ENCODE data around the gene GAGE12H.
"Not testable (repeated sequence)": the region's sequence is repeated elsewhere in the genome, so short reads cannot be mapped to it uniquely, and the experiment has no call there.

Gene GAGE12H, protein sequence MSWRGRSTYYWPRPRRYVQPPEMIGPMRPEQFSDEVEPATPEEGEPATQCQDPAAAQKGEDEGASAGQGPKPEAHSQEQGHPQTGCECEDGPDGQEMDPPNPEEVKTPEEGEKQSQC

DNA sequence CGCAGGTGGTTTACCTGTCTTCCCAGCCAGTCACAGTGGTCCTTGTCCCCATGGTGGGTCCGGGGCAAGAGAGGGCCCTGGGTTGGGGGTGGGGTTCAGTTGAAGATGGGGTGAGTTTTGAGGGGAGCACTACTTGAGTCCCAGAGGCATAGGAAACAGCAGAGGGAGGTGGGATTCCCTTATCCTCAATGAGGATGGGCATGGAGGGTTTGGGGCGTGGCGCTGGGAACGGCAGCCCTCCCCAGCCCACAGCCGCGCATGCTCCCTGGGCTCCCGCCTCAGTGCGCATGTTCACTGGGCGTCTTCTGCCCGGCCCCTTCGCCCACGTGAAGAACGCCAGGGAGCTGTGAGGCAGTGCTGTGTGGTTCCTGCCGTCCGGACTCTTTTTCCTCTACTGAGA lies at the start of gene GAGE12H:
Gene GAGE12H (plus strand): TSS at position 301 of the 400 bp plus-strand sequence. CDS start 1,155 bp downstream, outside the sequence.
- DNase-seq (ENCODE audit: low spot score) = not testable (repeated sequence)

DNA sequence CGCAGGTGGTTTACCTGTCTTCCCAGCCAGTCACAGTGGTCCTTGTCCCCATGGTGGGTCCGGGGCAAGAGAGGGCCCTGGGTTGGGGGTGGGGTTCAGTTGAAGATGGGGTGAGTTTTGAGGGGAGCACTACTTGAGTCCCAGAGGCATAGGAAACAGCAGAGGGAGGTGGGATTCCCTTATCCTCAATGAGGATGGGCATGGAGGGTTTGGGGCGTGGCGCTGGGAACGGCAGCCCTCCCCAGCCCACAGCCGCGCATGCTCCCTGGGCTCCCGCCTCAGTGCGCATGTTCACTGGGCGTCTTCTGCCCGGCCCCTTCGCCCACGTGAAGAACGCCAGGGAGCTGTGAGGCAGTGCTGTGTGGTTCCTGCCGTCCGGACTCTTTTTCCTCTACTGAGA lies 47.9 kb upstream of the GAGE12H start, which contains the start of gene GAGE12C:
Gene GAGE12C (plus strand): TSS at position 301 of the 400 bp plus-strand sequence. CDS start 1,155 bp downstream, outside the sequence.
- not testable (repeated sequence) for DNase-seq (ENCODE audit: low spot score)

DNA sequence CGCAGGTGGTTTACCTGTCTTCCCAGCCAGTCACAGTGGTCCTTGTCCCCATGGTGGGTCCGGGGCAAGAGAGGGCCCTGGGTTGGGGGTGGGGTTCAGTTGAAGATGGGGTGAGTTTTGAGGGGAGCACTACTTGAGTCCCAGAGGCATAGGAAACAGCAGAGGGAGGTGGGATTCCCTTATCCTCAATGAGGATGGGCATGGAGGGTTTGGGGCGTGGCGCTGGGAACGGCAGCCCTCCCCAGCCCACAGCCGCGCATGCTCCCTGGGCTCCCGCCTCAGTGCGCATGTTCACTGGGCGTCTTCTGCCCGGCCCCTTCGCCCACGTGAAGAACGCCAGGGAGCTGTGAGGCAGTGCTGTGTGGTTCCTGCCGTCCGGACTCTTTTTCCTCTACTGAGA lies 38.3 kb upstream of the GAGE12H start, which contains the start of gene GAGE12D:
Gene GAGE12D (plus strand): TSS at position 301 of the 400 bp plus-strand sequence. CDS start 1,155 bp downstream, outside the sequence.
- not testable (repeated sequence) for DNase-seq (ENCODE audit: low spot score)

DNA sequence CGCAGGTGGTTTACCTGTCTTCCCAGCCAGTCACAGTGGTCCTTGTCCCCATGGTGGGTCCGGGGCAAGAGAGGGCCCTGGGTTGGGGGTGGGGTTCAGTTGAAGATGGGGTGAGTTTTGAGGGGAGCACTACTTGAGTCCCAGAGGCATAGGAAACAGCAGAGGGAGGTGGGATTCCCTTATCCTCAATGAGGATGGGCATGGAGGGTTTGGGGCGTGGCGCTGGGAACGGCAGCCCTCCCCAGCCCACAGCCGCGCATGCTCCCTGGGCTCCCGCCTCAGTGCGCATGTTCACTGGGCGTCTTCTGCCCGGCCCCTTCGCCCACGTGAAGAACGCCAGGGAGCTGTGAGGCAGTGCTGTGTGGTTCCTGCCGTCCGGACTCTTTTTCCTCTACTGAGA lies 28.8 kb upstream of the GAGE12H start, which contains the start of gene GAGE12E:
Gene GAGE12E (plus strand): TSS at position 301 of the 400 bp plus-strand sequence. CDS start 1,155 bp downstream, outside the sequence.
- DNase-seq (ENCODE audit: low spot score) = not testable (repeated sequence)

DNA sequence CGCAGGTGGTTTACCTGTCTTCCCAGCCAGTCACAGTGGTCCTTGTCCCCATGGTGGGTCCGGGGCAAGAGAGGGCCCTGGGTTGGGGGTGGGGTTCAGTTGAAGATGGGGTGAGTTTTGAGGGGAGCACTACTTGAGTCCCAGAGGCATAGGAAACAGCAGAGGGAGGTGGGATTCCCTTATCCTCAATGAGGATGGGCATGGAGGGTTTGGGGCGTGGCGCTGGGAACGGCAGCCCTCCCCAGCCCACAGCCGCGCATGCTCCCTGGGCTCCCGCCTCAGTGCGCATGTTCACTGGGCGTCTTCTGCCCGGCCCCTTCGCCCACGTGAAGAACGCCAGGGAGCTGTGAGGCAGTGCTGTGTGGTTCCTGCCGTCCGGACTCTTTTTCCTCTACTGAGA lies 19.2 kb upstream of the GAGE12H start, which contains the start of gene GAGE12F:
Gene GAGE12F (plus strand): TSS at position 301 of the 400 bp plus-strand sequence. CDS start 1,155 bp downstream, outside the sequence.
- not testable (repeated sequence) for DNase-seq (ENCODE audit: low spot score)

DNA sequence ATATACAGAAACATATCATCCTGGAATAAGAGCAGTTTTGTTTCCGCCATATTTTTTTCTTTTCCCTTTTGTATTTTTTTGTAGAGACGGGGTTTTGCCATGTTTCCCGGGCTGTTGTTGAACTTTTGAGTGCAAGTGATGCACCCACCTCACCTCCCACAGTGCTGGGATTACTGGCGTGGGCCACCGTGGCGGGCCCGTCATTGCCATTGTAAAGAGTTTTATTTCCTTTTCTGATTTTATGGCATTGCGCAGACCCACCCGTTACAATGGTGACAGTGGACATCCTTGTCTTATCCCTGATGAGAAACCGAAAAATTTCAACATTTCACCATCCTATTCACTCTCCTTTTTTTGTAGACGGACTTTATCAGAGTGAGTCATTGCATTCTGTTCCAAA lies 11.0 kb upstream of the GAGE12H start:
- DNase-seq (ENCODE audit: low spot score) = not testable (repeated sequence)

DNA sequence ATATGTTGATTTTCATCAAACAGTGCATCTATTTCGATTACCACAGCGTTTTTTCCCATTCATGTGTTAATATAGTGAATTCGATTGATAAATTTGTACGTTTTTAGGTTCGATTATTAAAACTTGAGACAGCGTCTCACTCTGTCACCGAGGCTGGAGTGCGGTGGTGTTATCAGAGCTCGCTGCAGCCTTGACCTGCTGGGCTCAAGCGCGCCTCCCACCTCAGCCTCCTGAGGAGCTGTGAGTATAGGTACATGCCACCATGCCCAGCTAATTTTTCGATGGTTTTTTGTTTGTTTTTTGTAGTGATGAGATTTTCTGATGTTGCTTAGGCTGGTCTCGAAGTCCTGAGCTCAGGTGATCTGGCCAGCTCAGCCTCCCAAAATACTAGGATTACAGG lies 10.6 kb upstream of the GAGE12H start:
- DNase-seq (ENCODE audit: low spot score) = not testable (repeated sequence)

DNA sequence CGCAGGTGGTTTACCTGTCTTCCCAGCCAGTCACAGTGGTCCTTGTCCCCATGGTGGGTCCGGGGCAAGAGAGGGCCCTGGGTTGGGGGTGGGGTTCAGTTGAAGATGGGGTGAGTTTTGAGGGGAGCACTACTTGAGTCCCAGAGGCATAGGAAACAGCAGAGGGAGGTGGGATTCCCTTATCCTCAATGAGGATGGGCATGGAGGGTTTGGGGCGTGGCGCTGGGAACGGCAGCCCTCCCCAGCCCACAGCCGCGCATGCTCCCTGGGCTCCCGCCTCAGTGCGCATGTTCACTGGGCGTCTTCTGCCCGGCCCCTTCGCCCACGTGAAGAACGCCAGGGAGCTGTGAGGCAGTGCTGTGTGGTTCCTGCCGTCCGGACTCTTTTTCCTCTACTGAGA lies 9.6 kb upstream of the GAGE12H start, which contains the start of gene GAGE12G:
Gene GAGE12G (plus strand): TSS at position 301 of the 400 bp plus-strand sequence. CDS start 1,155 bp downstream, outside the sequence.
- not testable (repeated sequence) for DNase-seq (ENCODE audit: low spot score)

DNA sequence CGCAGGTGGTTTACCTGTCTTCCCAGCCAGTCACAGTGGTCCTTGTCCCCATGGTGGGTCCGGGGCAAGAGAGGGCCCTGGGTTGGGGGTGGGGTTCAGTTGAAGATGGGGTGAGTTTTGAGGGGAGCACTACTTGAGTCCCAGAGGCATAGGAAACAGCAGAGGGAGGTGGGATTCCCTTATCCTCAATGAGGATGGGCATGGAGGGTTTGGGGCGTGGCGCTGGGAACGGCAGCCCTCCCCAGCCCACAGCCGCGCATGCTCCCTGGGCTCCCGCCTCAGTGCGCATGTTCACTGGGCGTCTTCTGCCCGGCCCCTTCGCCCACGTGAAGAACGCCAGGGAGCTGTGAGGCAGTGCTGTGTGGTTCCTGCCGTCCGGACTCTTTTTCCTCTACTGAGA lies 9.4 kb downstream of the GAGE12H start, which contains the start of gene GAGE2A:
Gene GAGE2A (plus strand): TSS at position 301 of the 400 bp plus-strand sequence. CDS start 1,155 bp downstream, outside the sequence.
- DNase-seq (ENCODE audit: low spot score) = not testable (repeated sequence)

DNA sequence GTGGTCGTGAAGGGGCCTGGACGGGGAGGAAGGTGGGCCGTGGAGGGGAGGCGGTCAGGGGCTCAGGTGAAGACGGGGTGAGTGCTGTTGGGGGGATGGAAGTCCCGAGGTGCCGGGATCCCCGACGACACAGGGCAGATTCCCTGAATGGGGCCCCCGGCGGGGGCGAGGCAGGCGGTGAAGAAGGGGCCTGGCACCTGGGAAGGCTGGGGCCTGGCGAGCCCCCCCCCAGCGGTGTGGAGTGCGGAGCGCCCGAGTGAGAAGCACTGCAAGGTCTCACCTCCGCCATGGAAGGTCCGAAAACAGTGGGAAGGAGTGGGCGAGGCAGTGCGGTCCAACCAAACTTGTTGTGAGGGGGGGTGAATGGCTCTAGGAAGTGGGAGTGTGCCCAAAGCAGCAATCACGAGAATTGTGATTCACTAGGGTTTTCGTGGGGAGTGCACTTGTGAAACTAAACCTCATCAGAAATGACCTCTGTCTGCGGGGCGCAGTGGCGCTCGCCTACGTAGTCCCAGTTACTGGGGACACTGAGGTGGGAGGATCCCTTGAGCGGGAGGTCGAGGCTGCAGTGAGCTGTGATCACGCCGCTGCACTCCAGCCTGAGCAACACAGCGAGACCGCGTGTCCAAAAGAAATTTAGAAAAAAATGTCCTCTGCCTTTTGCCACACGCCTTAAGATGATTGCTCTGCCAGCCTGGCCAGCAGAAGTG lies 10.2 kb downstream of the GAGE12H start:
- DNase-seq (ENCODE audit: low spot score) = not testable (repeated sequence)

DNA sequence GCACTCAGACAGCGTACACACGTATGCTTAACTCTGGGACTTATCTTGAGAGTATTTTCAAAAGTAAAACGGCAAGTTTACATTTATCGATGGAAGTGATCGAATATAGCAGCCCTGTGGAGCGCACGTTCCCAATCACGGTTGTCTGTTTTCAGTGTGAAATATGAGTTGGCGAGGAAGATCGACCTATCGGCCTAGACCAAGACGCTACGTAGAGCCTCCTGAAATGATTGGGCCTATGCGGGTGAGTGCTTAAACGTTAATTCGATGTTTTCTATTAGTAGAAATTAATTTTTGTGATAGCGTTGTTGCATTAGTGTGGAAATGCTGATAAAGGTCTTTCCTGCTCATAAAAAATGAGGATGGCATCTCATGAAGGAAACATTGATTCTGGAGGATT lies 10.7 kb downstream of the GAGE12H start:
- DNase-seq (ENCODE audit: low spot score) = not testable (repeated sequence)

DNA sequence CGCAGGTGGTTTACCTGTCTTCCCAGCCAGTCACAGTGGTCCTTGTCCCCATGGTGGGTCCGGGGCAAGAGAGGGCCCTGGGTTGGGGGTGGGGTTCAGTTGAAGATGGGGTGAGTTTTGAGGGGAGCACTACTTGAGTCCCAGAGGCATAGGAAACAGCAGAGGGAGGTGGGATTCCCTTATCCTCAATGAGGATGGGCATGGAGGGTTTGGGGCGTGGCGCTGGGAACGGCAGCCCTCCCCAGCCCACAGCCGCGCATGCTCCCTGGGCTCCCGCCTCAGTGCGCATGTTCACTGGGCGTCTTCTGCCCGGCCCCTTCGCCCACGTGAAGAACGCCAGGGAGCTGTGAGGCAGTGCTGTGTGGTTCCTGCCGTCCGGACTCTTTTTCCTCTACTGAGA lies 19.0 kb downstream of the GAGE12H start, which contains the start of gene GAGE1:
Gene GAGE1 (plus strand): TSS at position 301 of the 400 bp plus-strand sequence. CDS start 1,155 bp downstream, outside the sequence.
- DNase-seq (ENCODE audit: low spot score) = not testable (repeated sequence)

DNA sequence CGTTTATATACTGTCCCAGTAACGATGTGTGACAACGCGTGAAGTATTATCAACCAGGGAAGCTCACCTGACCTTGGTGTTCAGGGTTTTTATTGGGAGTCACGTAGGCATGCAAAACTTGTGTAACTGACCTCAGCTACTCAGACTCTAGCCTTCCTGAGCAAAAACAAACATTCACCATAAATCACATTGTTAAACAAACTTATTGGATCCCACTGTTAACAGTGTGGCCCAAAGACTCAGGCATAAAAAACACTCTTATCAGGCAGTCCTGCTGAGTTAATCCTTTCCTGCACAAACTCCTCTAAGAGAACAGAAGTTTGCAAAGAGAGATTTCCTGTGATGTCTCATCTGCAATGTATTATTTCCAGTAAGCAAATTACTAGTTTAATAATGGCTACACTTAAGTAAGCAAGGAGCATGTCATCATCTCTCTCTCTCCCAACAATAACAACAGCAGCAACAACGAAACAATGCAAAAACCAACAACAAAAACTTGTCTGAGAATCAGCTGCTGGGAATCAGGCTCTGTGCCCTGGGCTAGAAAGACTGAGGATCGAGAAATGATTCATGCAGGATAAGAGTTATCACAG lies 31.1 kb downstream of the GAGE12H start:
- no peak for DNase-seq (ENCODE audit: low spot score)

DNA sequence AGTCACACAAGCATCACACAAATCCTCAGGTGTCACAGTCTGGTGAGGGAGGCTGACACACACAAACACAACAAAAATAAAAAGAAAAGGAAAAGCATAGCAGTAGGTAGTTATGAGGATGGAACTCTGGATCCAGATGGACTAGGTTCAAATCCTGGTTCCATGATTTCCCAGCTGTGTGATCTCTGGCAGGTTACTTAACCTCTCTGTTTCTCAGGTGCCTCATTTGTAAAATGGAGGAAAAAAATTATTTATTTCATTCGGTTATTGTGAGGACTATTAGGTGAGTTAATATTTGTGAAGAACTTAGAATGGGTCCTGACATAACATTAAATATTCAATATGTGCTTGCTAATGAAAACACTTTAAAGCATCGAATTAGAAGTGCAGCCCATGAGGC lies 38.8 kb downstream of the GAGE12H start:
- DNase-seq (ENCODE audit: low spot score) = no peak

DNA sequence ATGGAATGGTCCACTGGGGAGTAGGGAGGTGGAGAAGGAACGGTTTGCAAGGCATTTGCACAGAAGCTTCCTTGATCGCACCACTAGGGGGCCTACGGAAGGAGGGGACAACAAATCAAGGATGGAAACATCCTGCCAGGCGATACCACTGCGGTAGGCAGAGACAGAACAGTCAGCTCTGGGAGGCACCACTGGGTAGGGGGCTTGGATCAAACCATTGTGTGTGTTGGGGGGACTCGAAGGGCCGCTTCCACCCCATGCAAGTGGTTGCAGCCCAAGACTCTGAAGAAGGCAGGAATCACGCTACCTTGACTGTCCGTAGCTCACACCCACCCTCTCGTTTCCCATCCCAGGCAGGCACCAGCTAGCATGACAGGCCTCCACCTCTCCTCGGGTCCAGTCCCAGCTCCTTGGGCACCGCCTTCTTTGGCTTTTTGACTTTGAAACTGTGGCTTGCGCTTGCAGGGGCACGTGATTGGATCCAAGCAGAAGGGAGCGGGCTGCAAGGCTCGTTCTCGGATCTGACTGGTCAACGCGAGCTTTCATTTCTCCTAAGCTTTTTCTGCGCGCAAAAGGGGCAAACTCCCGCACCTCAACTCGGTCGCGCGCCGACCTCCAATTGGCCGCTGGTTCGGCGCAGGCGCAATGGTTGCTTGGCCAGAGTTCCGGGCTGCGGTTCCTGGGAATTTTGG lies 47.5 kb downstream of the GAGE12H start:
- no peak for DNase-seq (ENCODE audit: low spot score)

Measured in hepatic stellate cell (primary cell).